ENCODE measurements around the gene FADS3.

The FADS3 gene

GRCh38 chr11:61874853-61875252 lies 16.5 kb downstream of the FADS3 start:
- DNase-seq: no peak

GRCh38 chr11:61874377-61874809 lies 17.0 kb downstream of the FADS3 start:
- DNase-seq: no peak

- no peak for DNase-seq
Observed at GRCh38 chr11:61873588-61874376, 17.6 kb downstream of the FADS3 start.

GRCh38 chr11:61872935-61873565 lies 18.3 kb downstream of the FADS3 start:
- no peak for DNase-seq

GRCh38 chr11:61871158-61871597 lies 20.2 kb downstream of the FADS3 start:
- DNase-seq: peak; percentile 44

- DNase-seq: no peak
Observed at GRCh38 chr11:61870541-61871031, 20.8 kb downstream of the FADS3 start.

- DNase-seq: no peak
Observed at GRCh38 chr11:61869708-61870451, 21.5 kb downstream of the FADS3 start.

GRCh38 chr11:61869429-61869707 lies 22.0 kb downstream of the FADS3 start:
- DNase-seq: no peak

GRCh38 chr11:61868571-61869428 lies 22.5 kb downstream of the FADS3 start:
- no peak for DNase-seq

- DNase-seq: no peak
Observed at GRCh38 chr11:61866958-61867343, 24.4 kb downstream of the FADS3 start.

GRCh38 chr11:61866231-61866957 lies 25.0 kb downstream of the FADS3 start:
- DNase-seq: no peak

- no peak for DNase-seq
Observed at GRCh38 chr11:61864814-61865775, 26.2 kb downstream of the FADS3 start.

GRCh38 chr11:61863548-61864081 lies 27.7 kb downstream of the FADS3 start:
- DNase-seq: no peak

GRCh38 chr11:61862714-61863547 lies 28.4 kb downstream of the FADS3 start:
- no peak for DNase-seq

GRCh38 chr11:61861634-61862033 lies 29.7 kb downstream of the FADS3 start:
- DNase-seq: no peak

- DNase-seq: no peak
Observed at GRCh38 chr11:61860054-61860903, 31.1 kb downstream of the FADS3 start.

GRCh38 chr11:61855939-61856680 lies 35.2 kb downstream of the FADS3 start:
- no peak for DNase-seq
